AG10803 (cell line): ENCODE measurements around the gene POLR2M.

ENCODE experiments used
- DNase-seq: peaks from one replicate; pipeline ENCODE4 v3.0.0; 2010; ENCODE audit warnings: low read depth
- H3K4me3 ChIP-seq: 2 replicates; pipeline ENCODE4 v1.5.1; 2011; ENCODE audit warnings: mild to moderate bottlenecking, low read length, control low read depth
- TF ChIP-seq, protein P1 (sequence below): conservative IDR thresholded peaks from 2 replicates; pipeline ENCODE4 v1.5.1; 2011; ENCODE audit warnings: mild to moderate bottlenecking, low read length, control low read depth, inconsistent platforms

Gene POLR2M

DNA sequence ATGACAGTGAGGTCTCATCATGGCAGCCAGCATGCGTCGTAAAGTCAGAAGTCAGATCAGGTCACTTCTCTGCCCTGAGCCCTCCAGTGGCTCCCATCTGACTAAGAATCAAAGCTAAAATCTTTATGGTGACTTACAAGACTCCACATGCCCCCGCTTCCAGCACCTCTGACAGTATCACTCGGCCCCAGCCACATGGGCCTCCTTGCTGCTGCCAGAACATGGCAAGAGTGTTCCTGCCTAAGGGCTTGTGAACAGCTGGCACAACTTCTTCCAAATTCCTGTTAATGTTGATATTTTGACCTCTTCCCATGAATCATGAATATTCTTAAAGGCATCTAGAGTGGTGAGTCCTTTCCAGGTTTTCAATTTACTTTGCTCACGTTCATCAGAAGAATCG, 20.5 kb downstream of the POLR2M start:
- TF ChIP-seq, protein P1, sequence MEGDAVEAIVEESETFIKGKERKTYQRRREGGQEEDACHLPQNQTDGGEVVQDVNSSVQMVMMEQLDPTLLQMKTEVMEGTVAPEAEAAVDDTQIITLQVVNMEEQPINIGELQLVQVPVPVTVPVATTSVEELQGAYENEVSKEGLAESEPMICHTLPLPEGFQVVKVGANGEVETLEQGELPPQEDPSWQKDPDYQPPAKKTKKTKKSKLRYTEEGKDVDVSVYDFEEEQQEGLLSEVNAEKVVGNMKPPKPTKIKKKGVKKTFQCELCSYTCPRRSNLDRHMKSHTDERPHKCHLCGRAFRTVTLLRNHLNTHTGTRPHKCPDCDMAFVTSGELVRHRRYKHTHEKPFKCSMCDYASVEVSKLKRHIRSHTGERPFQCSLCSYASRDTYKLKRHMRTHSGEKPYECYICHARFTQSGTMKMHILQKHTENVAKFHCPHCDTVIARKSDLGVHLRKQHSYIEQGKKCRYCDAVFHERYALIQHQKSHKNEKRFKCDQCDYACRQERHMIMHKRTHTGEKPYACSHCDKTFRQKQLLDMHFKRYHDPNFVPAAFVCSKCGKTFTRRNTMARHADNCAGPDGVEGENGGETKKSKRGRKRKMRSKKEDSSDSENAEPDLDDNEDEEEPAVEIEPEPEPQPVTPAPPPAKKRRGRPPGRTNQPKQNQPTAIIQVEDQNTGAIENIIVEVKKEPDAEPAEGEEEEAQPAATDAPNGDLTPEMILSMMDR: no peak
- peak; percentile 13 for DNase-seq
- H3K4me3 ChIP-seq: no peak overlapping the region

DNA sequence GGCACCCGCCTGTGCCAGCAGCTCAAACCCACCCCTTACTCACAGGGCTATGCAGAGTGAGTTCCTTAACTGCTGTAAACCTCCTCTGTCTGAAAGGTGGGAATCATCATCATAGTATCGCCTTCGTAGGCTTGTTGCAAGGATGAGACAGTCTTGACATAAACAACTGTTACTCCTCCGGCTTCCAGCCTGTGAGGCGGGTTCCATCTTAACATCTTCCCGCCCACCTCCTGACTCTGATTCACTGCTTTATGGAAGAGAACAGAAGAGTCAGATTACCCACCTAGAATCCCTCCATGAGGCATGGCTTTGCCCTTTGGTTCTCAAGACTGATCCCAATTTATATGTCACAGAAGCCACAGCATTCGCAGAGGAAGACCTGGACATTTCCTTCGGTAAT, 21.9 kb downstream of the POLR2M start:
- no peak for DNase-seq
- TF ChIP-seq, protein P1: no peak
- H3K4me3 ChIP-seq: no peak overlapping the region

DNA sequence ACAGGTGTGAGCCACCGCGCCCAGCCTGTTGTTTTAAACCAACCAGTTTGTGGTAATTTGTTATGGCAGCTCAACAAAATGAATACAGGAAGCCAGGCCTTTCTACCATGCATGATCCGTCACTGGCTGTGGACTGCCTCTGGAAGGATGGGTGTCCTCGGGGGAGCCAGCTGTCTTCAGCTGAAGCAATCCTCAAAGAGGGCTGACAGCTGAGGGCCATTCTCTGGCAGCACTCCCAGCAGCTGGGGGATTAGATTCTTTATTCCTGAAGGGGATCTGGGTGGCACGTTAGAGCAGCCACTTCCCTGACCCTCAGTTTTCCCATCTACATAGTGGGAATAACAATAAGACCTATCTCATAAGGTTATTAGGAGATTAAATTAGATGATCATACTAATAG, 24.4 kb downstream of the POLR2M start:
- DNase-seq: no peak
- H3K4me3 ChIP-seq: no peak overlapping the region
- TF ChIP-seq, protein P1: no peak

DNA sequence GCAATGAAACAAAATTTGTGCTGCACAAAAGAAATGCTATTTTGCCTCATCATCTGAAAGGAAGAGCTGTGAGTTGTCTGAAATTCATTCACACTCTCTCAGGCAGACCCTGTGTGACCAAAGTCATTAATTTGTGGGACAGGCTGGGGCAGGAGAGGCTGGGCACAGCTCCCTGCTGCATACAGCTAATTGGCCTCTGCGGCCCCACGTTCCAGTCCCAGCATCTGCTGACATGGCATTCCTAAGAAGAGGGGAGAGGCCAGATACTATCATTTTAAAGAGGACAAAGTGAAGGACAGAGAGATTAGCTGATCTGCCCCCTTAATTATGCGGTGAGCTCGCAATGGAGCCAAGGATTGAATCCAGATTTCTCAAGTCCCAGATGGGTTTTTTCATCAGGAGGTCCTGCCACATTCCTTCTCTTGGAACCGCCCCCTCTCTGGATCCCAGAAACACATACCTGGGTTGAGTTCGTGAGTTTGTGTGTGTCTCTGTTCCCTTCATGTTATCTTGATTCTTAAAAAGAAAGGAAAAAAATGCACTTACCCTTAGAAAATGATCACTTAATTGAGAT, 25.1 kb downstream of the POLR2M start:
- DNase-seq: no peak
- TF ChIP-seq, protein P1: no peak
- no peak overlapping the region for H3K4me3 ChIP-seq

DNA sequence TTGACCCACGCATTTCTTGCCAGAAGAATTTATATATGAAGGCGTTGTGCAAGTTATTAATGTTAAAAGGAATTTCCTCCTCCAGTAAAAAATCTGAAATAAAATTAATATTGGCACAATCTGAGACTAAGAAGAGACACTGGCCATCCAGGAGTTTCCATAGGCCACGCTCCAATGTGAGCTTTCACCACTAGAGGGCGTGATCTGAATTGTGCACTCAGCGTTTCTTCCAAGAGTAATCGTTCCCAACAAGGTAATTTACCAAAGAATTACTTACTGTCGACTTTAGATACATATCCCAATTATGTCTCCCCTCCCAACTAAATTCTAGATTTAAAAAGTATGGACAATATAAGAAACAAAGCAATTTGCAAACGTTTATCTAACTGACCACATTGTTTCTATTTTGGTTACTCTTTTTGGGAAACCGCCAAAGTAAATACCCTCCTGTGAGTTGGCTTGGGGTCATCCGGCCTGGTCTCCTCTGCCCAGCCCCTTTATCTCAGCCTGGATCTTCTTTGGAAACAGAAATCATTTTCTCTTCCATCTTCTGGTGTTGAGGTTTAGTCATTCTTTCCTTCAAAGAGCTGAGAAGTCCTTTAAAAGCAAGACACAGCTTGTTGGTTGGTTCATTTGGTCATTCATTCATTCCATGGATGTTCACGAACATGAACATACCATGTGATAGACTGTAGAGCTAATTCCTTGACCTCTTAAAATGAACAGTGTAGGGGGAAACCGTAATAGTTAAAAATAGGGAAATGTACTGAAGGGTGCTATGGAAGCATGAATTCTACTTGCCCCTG, 26.2 kb downstream of the POLR2M start:
- H3K4me3 ChIP-seq: no peak overlapping the region
- TF ChIP-seq, protein P1: peak; percentile 92
- peak; percentile 45 for DNase-seq

- TF ChIP-seq, protein P1: no peak
- DNase-seq: no peak
- H3K4me3 ChIP-seq: no peak overlapping the region
Measured at GRCh38 chr15:57734860-57735259, 28.3 kb downstream of the POLR2M start.

- no peak for DNase-seq
- TF ChIP-seq, protein P1: no peak
- no peak overlapping the region for H3K4me3 ChIP-seq
Measured at GRCh38 chr15:57735431-57735830, 28.9 kb downstream of the POLR2M start.
